NCI-H774 (cell line): Measurements from ENCODE around the gene ENDOU.

Experiments
- DNase-seq: peaks from one replicate; lab custom pipeline; 2025; lab: John Stamatoyannopoulos, UW

Gene ENDOU, protein sequence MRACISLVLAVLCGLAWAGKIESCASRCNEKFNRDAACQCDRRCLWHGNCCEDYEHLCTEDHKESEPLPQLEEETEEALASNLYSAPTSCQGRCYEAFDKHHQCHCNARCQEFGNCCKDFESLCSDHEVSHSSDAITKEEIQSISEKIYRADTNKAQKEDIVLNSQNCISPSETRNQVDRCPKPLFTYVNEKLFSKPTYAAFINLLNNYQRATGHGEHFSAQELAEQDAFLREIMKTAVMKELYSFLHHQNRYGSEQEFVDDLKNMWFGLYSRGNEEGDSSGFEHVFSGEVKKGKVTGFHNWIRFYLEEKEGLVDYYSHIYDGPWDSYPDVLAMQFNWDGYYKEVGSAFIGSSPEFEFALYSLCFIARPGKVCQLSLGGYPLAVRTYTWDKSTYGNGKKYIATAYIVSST

DNA sequence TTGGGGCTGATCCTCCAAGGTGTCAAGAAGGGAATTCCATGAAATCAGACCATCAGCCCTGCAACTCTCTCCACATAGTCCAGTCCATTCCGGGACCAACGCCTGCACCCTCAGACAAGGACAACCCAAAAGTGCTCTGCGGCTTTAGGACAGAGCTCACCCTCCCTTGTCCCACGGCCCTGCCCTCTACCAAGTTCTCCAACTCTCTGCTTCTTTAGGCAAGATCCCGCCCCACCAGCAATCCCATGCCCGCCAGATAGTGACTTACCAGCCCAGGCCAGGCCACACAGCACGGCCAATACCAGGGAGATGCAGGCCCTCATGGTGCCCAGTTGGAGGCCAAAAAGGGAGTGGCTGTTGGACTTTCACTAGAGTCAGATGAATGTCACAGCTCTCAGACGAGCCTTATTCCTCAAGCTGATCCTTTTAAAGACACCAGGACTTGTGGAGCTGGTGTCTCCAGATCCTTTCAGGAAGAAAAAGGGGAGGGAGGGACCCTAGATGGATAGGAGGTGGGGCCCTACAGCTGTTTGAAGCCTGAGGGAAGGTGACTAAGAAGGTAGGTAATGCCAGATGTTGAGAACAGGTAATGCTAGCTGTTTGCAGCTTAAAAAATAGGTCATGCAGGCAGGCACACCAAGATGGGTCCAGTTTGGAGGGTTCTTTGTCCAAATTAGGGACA is at the start of gene ENDOU:
Gene ENDOU (minus strand): TSS at position 400 of the 682 bp plus-strand sequence. CDS start 77 bp downstream, at position 323.
- no peak for DNase-seq

DNA sequence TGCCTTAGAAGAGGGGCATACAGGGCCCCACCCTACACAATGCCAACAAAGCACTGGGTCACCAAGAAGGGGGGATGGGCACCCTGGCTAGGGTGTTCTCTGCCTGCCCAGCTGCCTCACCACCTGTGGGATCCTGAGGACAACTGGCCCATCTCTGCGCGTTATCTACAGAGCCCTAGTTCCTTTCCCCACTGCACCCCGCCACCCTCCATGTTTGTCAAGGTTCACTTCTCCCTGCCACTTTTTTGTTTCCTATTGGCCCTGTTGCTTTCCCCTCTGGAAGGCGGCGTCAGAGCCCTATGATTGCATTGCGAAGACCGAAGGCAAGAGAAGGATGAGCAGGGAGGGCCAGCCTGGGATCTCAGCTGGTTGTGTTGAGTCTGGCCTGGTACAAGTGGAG is 49.4 kb upstream of the ENDOU start:
- DNase-seq, result no peak

DNA sequence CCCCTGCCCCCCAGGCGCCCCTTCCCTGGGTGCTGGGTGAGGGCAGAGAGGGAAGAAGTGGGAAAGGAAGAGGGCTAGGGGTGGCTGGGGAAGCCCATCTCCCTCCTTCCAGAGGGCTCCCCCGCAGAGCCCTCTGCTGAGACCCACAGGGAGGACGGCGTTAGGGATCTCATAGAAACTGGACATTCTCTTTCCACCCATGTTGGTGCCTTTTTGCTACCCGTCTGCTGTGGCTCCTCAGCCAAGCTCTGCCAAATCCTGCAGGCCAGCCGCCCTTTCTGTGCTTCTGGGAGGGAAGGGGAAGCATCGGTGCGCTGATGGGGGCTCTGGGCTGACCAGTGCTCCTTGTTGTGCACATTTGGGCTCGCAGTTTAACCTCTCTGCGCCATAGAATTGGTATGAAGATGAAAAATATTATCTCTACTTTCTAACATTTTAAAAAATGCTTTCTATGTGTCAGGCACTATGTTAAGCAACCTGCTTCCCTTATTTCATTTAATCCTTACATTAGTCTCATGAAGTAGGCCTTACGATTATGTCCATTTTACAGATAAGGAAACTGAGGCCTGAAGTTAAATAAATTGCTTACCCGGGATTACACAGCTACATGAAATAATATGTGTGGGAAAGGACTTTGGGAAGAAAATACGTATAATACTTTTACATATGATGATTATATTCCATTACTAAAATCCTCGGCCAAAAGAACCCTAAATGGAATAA is 48.7 kb upstream of the ENDOU start:
- no peak for DNase-seq

DNA sequence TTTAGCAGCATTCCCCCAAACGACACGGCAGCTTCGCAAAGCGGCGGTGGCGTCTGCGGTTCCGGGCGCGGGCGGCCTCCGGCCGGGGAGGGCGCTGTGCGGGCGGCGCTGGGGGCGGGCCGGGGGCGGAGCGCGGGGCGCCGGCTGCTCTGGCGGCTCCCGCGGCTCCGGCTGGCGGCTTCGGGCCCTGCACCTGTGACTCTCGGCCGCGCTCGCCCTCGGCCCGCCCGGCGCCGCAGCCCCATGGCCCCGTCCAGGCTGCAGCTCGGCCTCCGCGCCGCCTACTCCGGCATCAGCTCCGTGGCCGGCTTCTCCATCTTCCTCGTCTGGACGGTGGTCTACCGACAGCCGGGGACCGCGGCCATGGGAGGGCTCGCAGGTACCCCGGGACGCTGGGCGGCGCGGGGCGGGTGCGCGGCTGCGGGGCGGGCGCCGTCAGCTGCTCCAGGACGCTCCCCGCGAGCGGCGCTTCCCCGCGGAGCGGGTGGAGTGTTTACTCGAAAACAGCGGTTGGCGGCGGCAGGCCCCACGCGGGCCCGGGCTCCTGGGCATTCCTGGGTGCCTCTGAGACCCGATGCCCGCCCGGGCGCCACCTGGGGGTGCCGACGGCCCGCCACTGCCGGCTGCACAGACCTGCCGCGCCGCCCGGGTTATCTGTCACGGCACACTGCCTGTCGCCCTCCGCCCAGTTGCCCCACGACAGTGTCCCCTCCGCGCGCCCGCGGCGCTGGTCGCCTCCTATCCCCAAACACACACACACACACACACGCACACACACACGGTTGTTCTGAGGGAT is 48.0 kb upstream of the ENDOU start, which contains the start of gene SLC48A1:
Gene SLC48A1 (plus strand): TSS at position 177 of the 796 bp plus-strand sequence. CDS start 67 bp downstream, at position 244.
- peak; percentile 84 for DNase-seq

DNA sequence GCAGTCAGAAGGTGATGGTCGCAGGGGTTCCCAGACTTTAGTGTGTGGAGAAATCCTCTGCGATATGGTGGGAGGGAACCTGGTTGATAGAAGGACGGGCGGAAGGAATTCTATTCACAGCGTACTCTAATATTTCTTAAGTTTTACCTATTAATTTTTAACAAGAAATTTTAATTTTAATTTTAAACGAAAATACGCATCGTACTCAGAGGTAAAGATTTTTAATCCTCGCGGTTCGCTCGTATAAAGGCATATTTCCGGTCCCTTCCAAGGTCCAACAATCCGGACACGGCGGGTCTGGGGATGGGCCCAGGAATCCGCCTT is 47.4 kb upstream of the ENDOU start:
- no peak for DNase-seq

DNA sequence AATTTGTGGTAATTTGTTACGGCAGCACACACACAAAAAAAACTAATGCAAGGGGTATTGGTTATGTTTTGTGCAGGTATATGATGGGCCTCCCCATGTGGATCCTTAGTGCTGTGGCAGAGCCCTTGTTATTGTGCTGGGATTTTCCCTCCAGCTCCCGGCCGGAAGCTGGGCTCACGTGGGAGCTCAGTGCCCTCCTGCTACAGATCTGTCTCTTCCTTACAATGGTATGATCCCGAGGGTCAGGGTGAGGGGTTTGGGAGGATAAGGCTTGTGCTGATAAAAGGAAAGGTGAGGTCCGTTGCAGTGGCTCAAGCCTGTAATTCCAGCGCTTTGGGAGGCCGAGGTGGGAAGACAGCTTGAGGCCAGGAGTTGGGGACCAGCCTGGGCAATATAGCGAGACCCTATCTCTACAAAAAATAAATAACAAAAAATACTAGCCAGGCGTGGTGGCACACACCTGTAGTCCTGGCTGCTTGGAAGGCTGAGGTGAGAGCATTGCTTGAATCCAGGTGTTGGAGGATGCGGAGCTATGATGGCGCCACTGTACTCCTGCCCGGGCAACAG is 46.9 kb upstream of the ENDOU start:
- DNase-seq, result no peak

DNA sequence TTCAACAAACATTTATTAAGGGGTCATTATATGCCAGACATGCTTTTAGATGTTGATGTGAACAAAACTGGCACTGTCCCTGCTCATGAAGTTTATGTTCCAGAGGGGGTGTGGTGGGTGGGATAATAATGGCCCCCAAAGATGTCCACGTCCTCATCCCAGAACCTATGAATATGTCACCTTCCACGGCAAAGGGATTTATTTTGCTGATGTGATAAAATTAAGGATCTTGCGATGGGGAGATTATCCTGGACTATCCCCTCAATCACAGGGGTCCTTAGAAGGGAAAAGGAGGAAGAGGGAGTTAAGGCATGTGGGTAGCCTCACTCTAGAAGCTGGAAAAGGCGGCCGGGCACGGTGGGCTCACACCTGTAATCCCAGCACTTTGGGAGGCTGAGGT is 46.0 kb upstream of the ENDOU start:
- no peak for DNase-seq

DNA sequence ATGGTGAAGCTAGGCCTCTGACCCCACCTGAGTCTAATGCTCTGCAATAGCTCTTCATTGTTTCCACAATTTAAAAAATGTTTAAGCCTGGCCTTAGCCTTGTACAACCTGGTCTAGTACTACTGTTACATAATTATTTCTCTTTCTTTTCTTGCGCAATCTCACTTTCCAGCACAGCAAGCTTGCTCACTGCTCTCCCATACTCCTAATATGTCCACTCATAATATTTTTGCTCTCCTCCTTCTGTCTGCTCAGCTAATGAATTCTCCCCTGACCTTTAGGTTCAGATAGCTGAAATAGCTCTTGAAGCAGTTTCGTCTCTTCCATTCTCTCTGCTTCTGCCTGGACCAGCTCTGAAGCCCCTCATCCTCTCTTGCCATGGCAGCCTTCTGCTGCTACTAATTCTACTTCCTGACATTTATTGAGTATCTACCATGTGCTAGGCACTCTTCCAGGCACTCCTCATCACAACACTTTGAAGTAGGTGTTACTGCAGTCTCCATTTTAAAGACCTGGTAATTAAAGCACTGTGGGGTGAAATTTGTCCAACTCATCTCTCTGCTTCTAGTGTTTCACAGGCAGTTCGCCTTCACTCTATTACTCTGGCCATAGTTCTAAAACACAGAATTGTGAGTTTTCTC is 44.9 kb upstream of the ENDOU start:
- no peak for DNase-seq

DNA sequence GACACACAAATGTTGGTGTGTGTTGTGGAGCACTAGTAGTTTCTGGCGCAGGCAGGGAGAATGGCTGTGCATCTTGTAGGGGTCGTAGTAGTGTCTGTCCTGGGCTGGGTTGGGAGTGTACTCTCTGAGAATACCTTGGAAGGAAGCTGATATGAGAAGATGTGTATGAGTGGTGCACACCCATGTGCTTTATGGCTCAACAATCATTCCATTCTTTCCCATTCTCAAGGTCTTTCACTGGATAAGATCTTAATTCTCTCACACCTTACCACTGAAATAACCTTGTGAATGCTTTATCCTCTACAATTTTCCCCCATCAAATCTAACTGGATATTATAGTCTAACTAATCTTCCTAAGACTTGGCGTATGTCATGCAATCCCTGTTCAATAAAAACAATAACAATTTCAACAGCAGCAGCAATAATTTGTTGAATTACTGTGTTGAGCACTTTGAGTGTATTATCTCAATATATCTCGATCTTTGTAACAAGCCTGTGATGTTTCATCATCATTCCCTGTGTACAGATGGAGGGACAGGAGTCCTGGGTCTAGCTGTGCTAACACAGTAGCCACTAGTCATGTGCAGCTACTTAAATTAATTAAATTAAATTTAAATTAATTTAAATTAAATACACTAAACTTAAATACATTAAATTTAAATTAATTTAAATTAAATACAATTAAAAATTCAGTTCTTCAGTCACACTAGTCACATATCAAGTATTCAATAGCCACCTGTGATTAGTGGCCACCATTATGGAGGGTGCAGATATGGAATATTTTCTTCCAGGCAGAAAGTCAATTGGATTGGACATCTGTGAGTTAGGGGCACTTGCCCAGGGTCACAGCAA is 44.2 kb upstream of the ENDOU start:
- no peak for DNase-seq

DNA sequence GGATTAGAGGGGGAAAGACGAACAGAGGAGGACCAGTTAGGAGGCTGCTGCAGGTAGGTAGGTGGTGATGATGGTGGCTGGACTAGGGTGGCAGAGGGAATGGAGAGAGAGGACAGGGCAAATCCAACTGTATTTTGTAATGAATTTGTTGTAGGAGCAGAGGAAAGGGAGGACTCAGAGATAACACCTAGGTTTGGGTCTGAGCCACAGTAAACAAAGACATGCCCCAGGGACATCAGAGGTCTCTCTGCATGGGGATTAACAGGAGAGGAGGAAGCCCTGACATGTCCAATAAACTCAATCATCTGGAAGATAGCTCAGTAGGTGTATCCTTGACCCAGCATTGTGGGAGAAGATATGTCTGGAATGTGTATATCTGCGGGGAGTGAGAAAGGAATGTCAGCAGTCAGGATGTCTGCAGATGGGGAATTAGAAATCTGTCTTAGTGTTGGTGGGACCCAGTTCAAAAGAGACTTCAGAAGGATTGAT is 43.1 kb upstream of the ENDOU start:
- no peak for DNase-seq

DNA sequence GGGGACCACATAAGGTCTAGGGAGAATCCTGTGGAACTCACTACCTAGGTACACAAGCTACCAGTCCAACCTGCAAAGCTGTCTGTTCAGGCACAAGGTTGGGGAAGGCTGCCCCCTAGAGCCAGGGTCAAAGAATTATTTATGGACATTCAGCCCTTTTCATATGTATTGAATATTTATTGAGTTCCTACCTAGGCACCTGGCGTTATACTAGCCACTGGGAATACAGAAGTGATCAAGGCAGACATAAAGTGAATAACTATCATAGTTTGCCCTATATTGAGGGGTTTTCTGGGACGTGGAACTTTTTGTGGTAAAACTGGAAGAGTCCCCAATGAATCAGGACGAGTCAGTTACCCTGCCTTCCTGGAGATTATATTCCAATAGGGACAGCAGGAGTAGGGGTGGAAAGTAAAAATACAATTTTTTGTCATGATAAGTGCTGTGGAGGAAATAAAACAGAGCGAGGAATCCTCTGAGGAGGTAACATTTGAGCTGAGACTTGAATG is 42.0 kb upstream of the ENDOU start:
- DNase-seq, result peak; percentile 46

DNA sequence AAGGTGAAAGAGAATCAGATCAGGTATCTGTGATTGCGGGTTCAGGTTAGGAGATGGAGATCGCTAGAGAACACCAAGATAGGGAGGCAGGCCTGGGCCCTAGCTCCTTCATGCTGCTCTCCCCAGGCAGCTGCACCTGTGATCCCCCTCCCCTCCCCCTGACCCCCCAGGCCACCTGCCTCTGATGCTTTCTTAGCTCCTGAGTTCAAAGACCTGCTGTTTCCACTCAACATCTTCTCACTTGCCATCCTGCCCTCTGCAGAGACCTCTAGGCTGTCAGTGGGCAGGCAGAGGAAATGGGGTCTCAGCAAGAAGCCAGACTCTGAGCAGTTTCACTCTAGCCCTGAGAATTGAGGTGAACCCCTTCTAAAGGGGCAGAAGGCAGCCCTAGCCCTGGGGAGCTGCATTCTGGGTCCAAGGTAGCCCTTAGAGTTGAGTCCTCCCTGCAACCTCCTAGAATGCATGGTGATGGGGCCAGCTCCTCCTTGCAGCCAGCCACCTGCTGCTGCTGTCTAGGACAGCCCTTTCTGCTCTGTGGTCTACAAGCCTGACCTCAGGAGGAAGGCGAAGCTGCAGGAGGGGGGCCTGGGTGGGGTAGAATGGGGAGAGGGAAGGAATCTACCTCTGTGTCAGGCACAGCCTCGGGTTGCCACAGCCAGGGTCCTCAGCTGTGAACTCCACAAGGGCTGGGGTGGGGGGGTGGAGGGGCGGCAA is 41.4 kb upstream of the ENDOU start:
- DNase-seq, result no peak

DNA sequence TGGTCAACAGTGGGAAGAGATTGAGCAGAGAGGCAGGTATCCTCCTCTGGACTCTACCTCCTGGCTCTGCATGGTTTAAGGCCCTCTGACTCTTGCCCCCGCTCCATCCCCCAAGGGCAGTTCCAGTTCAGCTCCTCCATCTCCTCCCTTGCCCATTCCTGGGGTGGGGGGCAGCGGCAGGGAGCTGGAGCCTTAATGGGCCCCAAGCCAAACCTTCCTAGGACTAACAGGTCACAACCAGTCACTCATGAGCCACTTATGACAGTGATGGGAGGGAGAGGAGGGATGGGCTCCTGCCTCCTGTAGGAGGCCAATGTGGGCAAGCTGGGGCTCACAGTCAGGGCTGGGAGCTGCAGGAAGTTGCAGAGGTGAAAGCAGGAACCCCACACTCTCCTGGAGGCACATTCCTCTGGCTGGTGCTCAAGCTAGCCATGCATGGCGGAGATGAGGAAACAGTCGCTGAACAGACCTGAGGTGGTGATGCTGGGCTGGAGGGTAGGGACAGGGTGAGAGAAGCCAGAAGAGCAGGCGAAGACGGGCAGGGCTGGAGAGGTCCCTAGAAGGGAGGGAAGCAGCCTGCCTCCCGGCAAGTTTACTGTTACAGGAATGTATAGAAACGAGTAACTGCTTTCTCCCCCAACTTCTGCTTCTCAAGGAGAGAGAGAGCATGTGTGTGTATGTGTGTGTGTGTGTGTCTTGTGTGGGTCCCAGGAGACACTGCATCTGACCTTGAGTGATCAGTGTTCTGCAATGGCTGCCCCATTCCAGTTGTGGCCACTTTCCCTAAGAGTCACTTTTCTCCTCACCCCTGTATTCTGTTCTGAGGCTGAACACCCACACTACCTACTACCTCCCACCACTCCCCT is 38.4 kb upstream of the ENDOU start:
- DNase-seq, result no peak

DNA sequence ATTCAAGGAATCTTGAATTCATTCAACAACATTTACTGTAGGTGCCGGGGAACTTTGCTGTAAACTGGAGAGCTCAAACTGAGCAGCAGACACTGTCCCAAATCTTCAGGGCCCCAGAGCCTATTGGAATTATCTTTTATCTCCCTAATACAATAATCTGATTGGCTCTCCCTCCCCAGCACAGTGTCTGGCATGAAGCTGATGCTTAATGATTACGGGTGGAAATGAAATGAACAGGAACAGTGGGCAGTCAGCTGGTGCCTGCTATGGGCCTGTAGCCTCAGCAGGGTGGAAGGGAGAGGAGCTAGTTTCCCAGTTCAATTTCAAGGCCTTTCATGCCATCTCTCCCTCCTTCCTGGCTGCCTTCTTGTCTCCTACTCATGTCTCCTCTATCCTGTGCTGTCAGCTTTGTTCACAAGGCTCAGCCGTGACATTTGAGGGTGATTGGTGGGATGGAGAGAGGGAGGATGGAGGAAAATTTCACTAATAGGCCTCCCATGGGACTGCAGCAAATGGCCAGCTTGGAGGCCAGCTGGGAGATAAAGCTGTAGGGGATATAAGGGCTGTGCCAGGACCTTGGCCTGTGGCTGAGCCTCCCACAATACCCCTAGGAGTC is 37.7 kb upstream of the ENDOU start:
- no peak for DNase-seq

DNA sequence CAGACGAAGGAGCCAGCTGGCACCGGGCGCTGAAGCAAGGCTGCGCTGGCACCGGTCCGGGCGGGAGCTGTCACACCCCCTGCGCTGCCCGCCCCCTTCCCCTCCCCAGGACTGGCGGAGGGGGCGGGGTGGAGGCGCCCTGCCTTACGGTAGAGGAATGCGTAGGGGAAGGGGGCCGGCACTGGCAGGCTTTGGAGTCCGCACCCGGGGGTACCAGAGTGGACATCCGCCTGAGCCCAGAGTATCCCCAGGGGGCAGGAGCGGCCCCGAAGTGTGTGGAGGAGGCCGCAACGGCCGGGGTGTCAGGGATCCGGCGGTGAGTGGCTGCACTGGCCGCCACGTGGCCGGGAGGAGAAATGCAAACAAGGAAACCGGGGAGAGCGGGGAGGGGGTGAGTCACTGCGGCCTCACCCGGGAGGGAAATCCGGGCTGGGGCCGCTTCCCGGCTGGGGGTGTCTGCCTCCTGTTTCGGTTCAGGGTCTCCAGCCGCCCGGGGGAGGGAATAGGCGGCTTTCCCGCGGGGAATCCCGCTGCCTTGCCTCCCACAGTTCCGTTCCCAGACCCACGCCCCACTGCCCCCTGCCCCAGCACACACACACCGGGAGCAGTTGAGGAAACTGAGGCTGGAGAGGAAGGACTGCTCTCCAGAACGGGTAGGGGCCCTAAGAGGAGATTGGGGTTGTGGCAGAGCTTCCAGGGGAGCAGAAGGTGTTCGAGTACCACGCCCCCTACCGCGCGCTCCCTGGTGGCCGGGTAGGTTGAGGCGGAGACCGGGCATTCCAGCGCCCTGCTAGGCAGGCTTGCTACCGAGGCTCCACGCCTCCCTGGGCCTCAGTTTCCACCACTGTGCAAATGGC is 33.8 kb upstream of the ENDOU start, which contains the start of gene RAPGEF3:
Gene RAPGEF3 (minus strand): TSS at position 47 of the 857 bp plus-strand sequence. CDS start 324 bp downstream, outside the sequence.
- DNase-seq, result peak; percentile 63

DNA sequence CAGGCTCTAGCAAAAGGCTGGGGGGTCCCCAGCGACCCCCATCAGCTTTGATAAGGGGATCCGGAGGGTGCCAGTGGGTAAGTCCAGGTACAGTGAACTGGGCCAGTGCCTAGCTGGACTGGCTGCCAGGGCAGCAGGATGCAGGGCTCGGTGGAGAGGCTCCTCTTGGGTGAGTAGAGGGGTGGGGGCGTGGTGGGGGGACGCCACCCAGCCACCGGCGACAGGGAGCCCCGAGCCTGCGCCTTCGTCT is 33.2 kb upstream of the ENDOU start:
- DNase-seq, result no peak
